ENCODE results near the gene LSP1. TPM values are rescaled to one million over a fixed set of nuclear protein-coding genes. Genes with fewer than 3 reads are reported as not detected.

The LSP1 gene
- total and polyA plus RNA-seq, 2 donors (not counting 1 experiment from before 2014, with no cell fraction given), result 0.19 to 1.8 TPM

- Histone ChIP-seq H3K27ac (ENCODE audit: insufficient read depth, low read length) (no peak overlapping the region), H2AFZ (ENCODE audit: low read length) (no peak overlapping the region), H3K9ac (ENCODE audit: insufficient read depth, low read length) (no peak overlapping the region), H3K4me2 (ENCODE audit: extremely low read depth, insufficient read depth, low read length) (no peak overlapping the region), H3K27me3 (ENCODE audit: control insufficient read depth, insufficient read depth, low read length) (no peaks in the 10 kb centered on the region), H3K4me1 (ENCODE audit: control insufficient read depth, extremely low read depth, insufficient read depth, low read length) (no peaks in the 10 kb centered on the region), H3K9me3 (ENCODE audit: control insufficient read depth, insufficient read depth, low read depth, low read length) (no peaks in the 10 kb centered on the region), H4K20me1 (ENCODE audit: control insufficient read depth, extremely low read depth, insufficient read depth, low read length) (no peaks in the 10 kb centered on the region), H3K4me3 (replicated peaks in 1 of 4; ENCODE audit: control extremely low read depth in 1 of 4, insufficient read depth in 1 of 4, low read depth in 3 of 4, low read length in 4 of 4) (no peak overlapping the region), H3K36me3 (ENCODE audit: control insufficient read depth, insufficient read depth, low read length) (no peaks in the 10 kb centered on the region), H3K79me2 (ENCODE audit: control insufficient read depth, insufficient read depth, low read length) (no peaks in the 10 kb centered on the region)
- TF ChIP-seq EZH2 (IDR thresholded peaks at IDR 0.05; ENCODE audit: low read length, missing control alignments) (no peak), CTCF (conservative IDR thresholded peaks at IDR 0.05 in 1 of 2, IDR thresholded peaks at IDR 0.05 in 1 of 2; ENCODE audit: low read depth in 1 of 2, low read length in 2 of 2) (no peak)
- DNase-seq (ENCODE audit: low read depth in 2 of 2), result peak; percentile 7 to 19
Observed at GRCh38 chr11:1921574-1922141, 68.8 kb downstream of the LSP1 start.

- H3K4me2 ChIP-seq (ENCODE audit: extremely low read depth, insufficient read depth, low read length), result no peak overlapping the region
- no peak overlapping the region for H3K9ac ChIP-seq (ENCODE audit: insufficient read depth, low read length)
- no peaks in the 10 kb centered on the region for H3K27me3 ChIP-seq (ENCODE audit: control insufficient read depth, insufficient read depth, low read length)
- TF ChIP-seq CTCF (conservative IDR thresholded peaks at IDR 0.05 in 1 of 2, IDR thresholded peaks at IDR 0.05 in 1 of 2; ENCODE audit: low read depth in 1 of 2, low read length in 2 of 2) (no peak), EZH2 (IDR thresholded peaks at IDR 0.05; ENCODE audit: low read length, missing control alignments) (no peak)
- H2AFZ ChIP-seq (ENCODE audit: low read length), result no peak overlapping the region
- no peaks in the 10 kb centered on the region for H3K9me3 ChIP-seq (ENCODE audit: control insufficient read depth, insufficient read depth, low read depth, low read length)
- no peak for DNase-seq (ENCODE audit: low read depth in 2 of 2)
- no peak overlapping the region for H3K4me3 ChIP-seq (replicated peaks in 1 of 4; ENCODE audit: control extremely low read depth in 1 of 4, insufficient read depth in 1 of 4, low read depth in 3 of 4, low read length in 4 of 4)
- H3K79me2 ChIP-seq (ENCODE audit: control insufficient read depth, insufficient read depth, low read length), result no peaks in the 10 kb centered on the region
- no peaks in the 10 kb centered on the region for H3K36me3 ChIP-seq (ENCODE audit: control insufficient read depth, insufficient read depth, low read length)
- H3K4me1 ChIP-seq (ENCODE audit: control insufficient read depth, extremely low read depth, insufficient read depth, low read length), result no peaks in the 10 kb centered on the region
- no peaks in the 10 kb centered on the region for H4K20me1 ChIP-seq (ENCODE audit: control insufficient read depth, extremely low read depth, insufficient read depth, low read length)
- no peak overlapping the region for H3K27ac ChIP-seq (ENCODE audit: insufficient read depth, low read length)
Observed at GRCh38 chr11:1922481-1923081, 69.7 kb downstream of the LSP1 start.

- H3K4me1 ChIP-seq (ENCODE audit: control insufficient read depth, extremely low read depth, insufficient read depth, low read length), result no peaks in the 10 kb centered on the region
- no peak overlapping the region for H3K9ac ChIP-seq (ENCODE audit: insufficient read depth, low read length)
- H3K27ac ChIP-seq (ENCODE audit: insufficient read depth, low read length), result no peak overlapping the region
- no peak for TF ChIP-seq EZH2 (IDR thresholded peaks at IDR 0.05; ENCODE audit: low read length, missing control alignments)
- no peak for TF ChIP-seq CTCF (conservative IDR thresholded peaks at IDR 0.05 in 1 of 2, IDR thresholded peaks at IDR 0.05 in 1 of 2; ENCODE audit: low read depth in 1 of 2, low read length in 2 of 2)
- H4K20me1 ChIP-seq (ENCODE audit: control insufficient read depth, extremely low read depth, insufficient read depth, low read length), result no peaks in the 10 kb centered on the region
- no peak overlapping the region for H3K4me3 ChIP-seq (replicated peaks in 1 of 4; ENCODE audit: control extremely low read depth in 1 of 4, insufficient read depth in 1 of 4, low read depth in 3 of 4, low read length in 4 of 4)
- H3K27me3 ChIP-seq (ENCODE audit: control insufficient read depth, insufficient read depth, low read length), result no peaks in the 10 kb centered on the region
- no peak overlapping the region for H2AFZ ChIP-seq (ENCODE audit: low read length)
- no peaks in the 10 kb centered on the region for H3K36me3 ChIP-seq (ENCODE audit: control insufficient read depth, insufficient read depth, low read length)
- no peaks in the 10 kb centered on the region for H3K79me2 ChIP-seq (ENCODE audit: control insufficient read depth, insufficient read depth, low read length)
- no peak for DNase-seq (ENCODE audit: low read depth in 2 of 2)
- no peaks in the 10 kb centered on the region for H3K9me3 ChIP-seq (ENCODE audit: control insufficient read depth, insufficient read depth, low read depth, low read length)
- H3K4me2 ChIP-seq (ENCODE audit: extremely low read depth, insufficient read depth, low read length), result no peak overlapping the region
Observed at GRCh38 chr11:1923201-1923956, 70.5 kb downstream of the LSP1 start.

All from fibroblast of lung (primary cell).